Measurements from ENCODE around the gene PCDHGB7.
"Not testable (repeated sequence)": the region's sequence is repeated elsewhere in the genome, so short reads cannot be mapped to it uniquely, and the experiment has no call there.

PCDHGB7 gene

DNA sequence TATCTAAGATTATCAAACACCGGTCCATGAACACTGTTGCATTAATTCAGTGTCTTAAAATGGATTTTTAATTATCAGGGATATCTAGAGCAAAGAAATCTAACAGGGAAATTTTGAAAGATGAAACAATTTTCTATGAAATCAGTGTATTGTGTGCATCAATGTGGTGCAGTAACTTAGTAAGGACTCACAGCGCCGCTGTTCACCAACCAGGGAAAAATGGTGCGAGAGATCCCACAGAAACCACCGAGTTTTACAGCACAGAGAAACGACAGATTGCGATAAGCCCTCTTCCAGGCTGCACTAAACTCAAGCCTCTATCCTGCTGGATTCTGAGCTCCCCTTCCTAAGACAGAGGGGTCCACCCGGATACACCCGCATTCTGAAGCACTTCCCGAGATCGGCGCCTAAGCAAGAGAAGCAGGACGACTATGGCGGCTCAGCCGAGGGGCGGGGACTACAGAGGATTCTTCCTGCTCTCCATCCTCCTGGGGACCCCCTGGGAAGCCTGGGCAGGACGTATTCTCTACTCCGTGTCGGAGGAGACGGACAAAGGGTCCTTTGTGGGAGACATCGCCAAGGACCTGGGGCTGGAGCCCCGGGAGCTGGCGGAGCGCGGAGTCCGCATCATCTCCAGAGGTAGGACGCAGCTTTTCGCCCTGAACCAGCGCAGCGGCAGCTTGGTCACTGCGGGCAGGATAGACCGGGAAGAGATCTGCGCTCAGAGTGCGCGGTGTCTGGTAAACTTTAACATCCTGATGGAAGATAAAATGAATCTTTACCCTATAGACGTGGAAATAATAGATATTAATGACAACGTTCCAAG lies 34.8 kb upstream of the PCDHGB7 start, which contains the start of gene PCDHGA7:
Gene PCDHGA7 (plus strand): TSS at position 274 of the 826 bp plus-strand sequence. CDS start 158 bp downstream, at position 432.
- Histone ChIP-seq H3K4me3 (ENCODE audit: low read depth, low read length) (no peak within 1 kb of the TSS), H3K27me3 (no peaks in the 10 kb centered on the region), H3K4me1 (no peaks in the 10 kb centered on the region), H3K36me3 (peaks cover 12% of the 10 kb centered on the region), H3K9me3 (no peaks in the 10 kb centered on the region; the same call in 1 of the 2 replicates)
- no peak for DNase-seq
- TF ChIP-seq, protein P1, sequence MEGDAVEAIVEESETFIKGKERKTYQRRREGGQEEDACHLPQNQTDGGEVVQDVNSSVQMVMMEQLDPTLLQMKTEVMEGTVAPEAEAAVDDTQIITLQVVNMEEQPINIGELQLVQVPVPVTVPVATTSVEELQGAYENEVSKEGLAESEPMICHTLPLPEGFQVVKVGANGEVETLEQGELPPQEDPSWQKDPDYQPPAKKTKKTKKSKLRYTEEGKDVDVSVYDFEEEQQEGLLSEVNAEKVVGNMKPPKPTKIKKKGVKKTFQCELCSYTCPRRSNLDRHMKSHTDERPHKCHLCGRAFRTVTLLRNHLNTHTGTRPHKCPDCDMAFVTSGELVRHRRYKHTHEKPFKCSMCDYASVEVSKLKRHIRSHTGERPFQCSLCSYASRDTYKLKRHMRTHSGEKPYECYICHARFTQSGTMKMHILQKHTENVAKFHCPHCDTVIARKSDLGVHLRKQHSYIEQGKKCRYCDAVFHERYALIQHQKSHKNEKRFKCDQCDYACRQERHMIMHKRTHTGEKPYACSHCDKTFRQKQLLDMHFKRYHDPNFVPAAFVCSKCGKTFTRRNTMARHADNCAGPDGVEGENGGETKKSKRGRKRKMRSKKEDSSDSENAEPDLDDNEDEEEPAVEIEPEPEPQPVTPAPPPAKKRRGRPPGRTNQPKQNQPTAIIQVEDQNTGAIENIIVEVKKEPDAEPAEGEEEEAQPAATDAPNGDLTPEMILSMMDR (IDR thresholded peaks at IDR 0.05; ENCODE audit: low read depth, low read length) = no peak

DNA sequence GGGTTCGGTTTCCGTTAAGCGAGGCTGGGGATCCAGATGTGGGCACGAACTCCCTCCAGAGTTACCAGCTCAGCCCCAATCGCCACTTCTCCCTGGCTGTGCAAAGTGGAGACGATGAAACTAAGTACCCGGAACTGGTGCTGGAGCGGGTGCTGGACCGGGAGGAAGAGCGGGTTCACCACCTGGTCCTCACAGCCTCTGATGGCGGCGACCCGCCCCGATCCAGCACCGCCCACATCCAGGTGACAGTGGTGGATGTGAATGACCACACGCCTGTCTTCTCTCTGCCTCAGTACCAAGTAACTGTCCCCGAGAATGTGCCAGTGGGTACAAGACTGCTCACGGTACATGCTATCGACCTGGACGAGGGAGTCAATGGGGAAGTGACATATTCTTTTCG lies 34.1 kb upstream of the PCDHGB7 start:
- TF ChIP-seq, protein P1 (IDR thresholded peaks at IDR 0.05; ENCODE audit: low read depth, low read length) = no peak
- H3K36me3 ChIP-seq = peaks cover 12% of the 10 kb centered on the region
- no peaks in the 10 kb centered on the region for H3K27me3 ChIP-seq
- no peak for DNase-seq
- H3K9me3 ChIP-seq = no peaks in the 10 kb centered on the region; the same call in 1 of the 2 replicates
- H3K4me3 ChIP-seq (ENCODE audit: low read depth, low read length) = no peak overlapping the region
- H3K4me1 ChIP-seq = no peaks in the 10 kb centered on the region

GRCh38 chr5:141384471-141385267 lies 32.8 kb upstream of the PCDHGB7 start:
- Histone ChIP-seq H3K4me3 (ENCODE audit: low read depth, low read length) (no peak overlapping the region), H3K36me3 (peaks cover 12% of the 10 kb centered on the region), H3K27me3 (no peaks in the 10 kb centered on the region), H3K9me3 (no peaks in the 10 kb centered on the region; the same call in 1 of the 2 replicates), H3K4me1 (no peaks in the 10 kb centered on the region)
- DNase-seq = no peak
- TF ChIP-seq, protein P1 (IDR thresholded peaks at IDR 0.05; ENCODE audit: low read depth, low read length) = no peak

- not testable (repeated sequence) for H3K4me1 ChIP-seq; H3K36me3 ChIP-seq; H3K4me3 ChIP-seq (ENCODE audit: low read depth, low read length); H3K27me3 ChIP-seq; DNase-seq; H3K9me3 ChIP-seq
Observed at GRCh38 chr5:141387557-141388311, 29.7 kb upstream of the PCDHGB7 start, which contains the start of gene PCDHGB4. Gene PCDHGB4, plus strand, starts transcription at chr5:141387698. Its CDS starts 187 bp downstream, at chr5:141387885.

DNA sequence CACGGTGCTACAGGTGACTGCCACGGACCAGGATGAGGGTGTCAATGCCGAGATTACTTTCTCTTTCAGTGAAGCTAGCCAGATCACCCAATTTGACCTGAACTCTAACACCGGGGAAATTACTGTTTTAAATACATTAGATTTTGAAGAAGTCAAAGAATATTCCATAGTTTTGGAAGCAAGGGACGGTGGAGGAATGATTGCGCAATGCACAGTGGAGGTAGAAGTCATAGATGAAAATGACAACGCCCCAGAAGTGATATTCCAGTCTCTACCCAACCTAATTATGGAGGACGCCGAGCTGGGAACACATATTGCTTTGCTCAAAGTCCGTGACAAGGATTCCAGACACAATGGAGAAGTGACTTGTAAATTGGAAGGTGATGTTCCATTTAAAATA lies 28.8 kb upstream of the PCDHGB7 start:
- no peak overlapping the region for H3K4me3 ChIP-seq (ENCODE audit: low read depth, low read length)

More for the DNA sequence above, 28.8 kb upstream of the PCDHGB7 start:
- Histone ChIP-seq H3K4me1 (no peaks in the 10 kb centered on the region), H3K27me3 (no peaks in the 10 kb centered on the region), H3K9me3 (no peaks in the 10 kb centered on the region; the same call in 1 of the 2 replicates), H3K36me3 (no peaks in the 10 kb centered on the region; the same call in 1 of the 2 replicates)
- no peak for DNase-seq
- TF ChIP-seq, protein P1 (IDR thresholded peaks at IDR 0.05; ENCODE audit: low read depth, low read length) = no peak
